Sigmoid colon (tissue), 3 donors: Measurements from ENCODE around the gene TWNK.

Experiments used
- CTCF ChIP-seq, 4 experiments: fragments of 450-650 bp in 3 of 4; fragments of 200-600 bp in 1 of 4; IDR thresholded peaks; one replicate each; pipeline ENCODE4 v1.5.1; 2016 to 2019; ENCODE audit warnings: antibody characterized with exemption in 4 of 4, mild to moderate bottlenecking in 3 of 4, moderate library complexity in 2 of 4
- POLR2A ChIP-seq, 2 donors: fragments of 450-650 bp; IDR thresholded peaks; one replicate each; pipeline ENCODE4 v1.6.1; 2016; ENCODE audit warnings: antibody characterized with exemption in 2 of 2, mild to moderate bottlenecking in 2 of 2, moderate library complexity in 2 of 2

- TF ChIP-seq CTCF (IDR thresholded peaks at IDR 0.05) (no peak), POLR2A (IDR thresholded peaks at IDR 0.05) (no peak)
Measured at GRCh38 chr10:100983868-100984671, 3.3 kb upstream of the TWNK start.
